Gastroesophageal sphincter (tissue), 3 donors: ENCODE measurements around the gene SLC7A8.

Experiments used
- CTCF ChIP-seq, 4 experiments: fragments of 200-600 bp in 2 of 4; fragments of 450-650 bp in 2 of 4; sonication (generic) in 1 of 4; IDR thresholded peaks; one replicate each; pipeline ENCODE4 v1.5.1; 2017 to 2019; ENCODE audit warnings: antibody characterized with exemption in 4 of 4, mild to moderate bottlenecking in 2 of 4, moderate library complexity in 2 of 4
- EP300 ChIP-seq: sonication (generic); formaldehyde crosslinking; IDR thresholded peaks from one replicate; pipeline ENCODE4 v1.6.1; 2017; ENCODE audit warnings: antibody characterized with exemption, mild to moderate bottlenecking
- POLR2A ChIP-seq, 2 donors: fragments of 450-650 bp; IDR thresholded peaks; one replicate each; pipeline ENCODE4 v1.6.1; 2017; ENCODE audit warnings: antibody characterized with exemption in 2 of 2, mild to moderate bottlenecking in 2 of 2, moderate library complexity in 1 of 2
- POLR2AphosphoS5 ChIP-seq: sonication (generic); formaldehyde crosslinking; IDR thresholded peaks from one replicate; pipeline ENCODE4 v1.6.1; 2017; ENCODE audit warnings: antibody characterized with exemption

DNA sequence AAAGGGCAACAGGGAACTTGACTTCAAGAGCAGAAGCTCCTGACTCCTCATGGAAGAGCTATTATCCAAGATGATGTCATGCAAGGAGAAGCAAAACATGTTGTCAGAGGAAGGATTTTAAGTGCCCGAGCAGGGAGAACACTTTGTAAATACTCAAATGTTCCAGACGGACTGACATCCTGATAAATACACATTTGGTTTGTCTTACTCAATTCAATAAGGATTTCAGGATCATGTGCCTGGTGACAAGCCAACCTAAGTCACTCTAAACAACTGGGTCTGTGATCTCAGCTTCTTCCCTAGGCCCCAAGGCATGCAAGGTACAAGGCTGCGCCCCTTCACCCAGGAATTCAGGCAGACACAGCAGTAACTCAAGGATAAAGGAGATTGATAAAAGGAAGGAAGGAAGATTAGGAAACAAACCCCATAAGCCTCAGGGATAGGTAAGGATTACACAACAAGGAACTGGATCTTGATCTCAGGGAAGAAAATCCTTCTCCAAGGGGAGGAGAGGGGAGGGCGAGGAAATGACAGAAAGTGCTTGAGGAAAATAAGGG is 37.6 kb downstream of the SLC7A8 start:
- TF ChIP-seq CTCF (IDR thresholded peaks at IDR 0.05) (no peak), POLR2A (IDR thresholded peaks at IDR 0.05) (no peak), POLR2AphosphoS5 (peak; percentile 88), EP300 (peak; percentile 63)
